Panc1 (cell line): Measurements from ENCODE around the gene KCNA10.

Experiments used
- TCF7L2 ChIP-seq: IDR thresholded peaks from 2 replicates; pipeline ENCODE4 v1.6.1; 2011; ENCODE audit warnings: mild to moderate bottlenecking, low read depth, low read length, inconsistent platforms
- TF ChIP-seq, protein P1 (sequence below): fragments of 450-650 bp; IDR thresholded peaks from 2 replicates; pipeline ENCODE4 v1.5.1; 2017; ENCODE audit warnings: mild to moderate bottlenecking
- TF ChIP-seq, protein P2 (sequence below), 2 experiments: IDR thresholded peaks; 2 replicates each; pipeline ENCODE4 v1.6.1; 2011 to 2012; ENCODE audit warnings: low read depth in 2 of 2, control low read depth in 1 of 2, low read length in 1 of 2, mild to moderate bottlenecking in 1 of 2, moderate library complexity in 1 of 2; ENCODE audit not compliant: insufficient read depth in 1 of 2

DNA sequence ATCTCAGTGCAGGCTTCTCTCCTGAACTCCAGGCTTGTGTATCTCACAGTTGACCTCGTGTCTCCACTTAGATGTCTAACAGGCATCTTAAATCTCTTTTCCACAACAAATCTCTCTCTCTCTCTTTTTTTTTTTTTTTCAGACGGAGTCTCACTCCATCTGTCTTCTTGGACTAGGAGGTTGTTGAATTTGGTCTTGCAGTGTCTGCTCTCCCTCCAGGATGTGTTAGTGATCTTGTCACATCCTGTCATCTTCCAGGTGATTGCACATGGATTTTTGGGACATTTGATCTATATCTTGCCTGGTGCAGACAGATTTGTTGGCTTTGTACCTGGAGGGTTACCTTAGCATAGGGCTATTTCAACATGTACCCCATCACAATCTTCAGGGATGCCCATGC, 26.5 kb upstream of the KCNA10 start:
- TF ChIP-seq, protein P1, sequence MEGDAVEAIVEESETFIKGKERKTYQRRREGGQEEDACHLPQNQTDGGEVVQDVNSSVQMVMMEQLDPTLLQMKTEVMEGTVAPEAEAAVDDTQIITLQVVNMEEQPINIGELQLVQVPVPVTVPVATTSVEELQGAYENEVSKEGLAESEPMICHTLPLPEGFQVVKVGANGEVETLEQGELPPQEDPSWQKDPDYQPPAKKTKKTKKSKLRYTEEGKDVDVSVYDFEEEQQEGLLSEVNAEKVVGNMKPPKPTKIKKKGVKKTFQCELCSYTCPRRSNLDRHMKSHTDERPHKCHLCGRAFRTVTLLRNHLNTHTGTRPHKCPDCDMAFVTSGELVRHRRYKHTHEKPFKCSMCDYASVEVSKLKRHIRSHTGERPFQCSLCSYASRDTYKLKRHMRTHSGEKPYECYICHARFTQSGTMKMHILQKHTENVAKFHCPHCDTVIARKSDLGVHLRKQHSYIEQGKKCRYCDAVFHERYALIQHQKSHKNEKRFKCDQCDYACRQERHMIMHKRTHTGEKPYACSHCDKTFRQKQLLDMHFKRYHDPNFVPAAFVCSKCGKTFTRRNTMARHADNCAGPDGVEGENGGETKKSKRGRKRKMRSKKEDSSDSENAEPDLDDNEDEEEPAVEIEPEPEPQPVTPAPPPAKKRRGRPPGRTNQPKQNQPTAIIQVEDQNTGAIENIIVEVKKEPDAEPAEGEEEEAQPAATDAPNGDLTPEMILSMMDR: no peak
- TF ChIP-seq, protein P2, sequence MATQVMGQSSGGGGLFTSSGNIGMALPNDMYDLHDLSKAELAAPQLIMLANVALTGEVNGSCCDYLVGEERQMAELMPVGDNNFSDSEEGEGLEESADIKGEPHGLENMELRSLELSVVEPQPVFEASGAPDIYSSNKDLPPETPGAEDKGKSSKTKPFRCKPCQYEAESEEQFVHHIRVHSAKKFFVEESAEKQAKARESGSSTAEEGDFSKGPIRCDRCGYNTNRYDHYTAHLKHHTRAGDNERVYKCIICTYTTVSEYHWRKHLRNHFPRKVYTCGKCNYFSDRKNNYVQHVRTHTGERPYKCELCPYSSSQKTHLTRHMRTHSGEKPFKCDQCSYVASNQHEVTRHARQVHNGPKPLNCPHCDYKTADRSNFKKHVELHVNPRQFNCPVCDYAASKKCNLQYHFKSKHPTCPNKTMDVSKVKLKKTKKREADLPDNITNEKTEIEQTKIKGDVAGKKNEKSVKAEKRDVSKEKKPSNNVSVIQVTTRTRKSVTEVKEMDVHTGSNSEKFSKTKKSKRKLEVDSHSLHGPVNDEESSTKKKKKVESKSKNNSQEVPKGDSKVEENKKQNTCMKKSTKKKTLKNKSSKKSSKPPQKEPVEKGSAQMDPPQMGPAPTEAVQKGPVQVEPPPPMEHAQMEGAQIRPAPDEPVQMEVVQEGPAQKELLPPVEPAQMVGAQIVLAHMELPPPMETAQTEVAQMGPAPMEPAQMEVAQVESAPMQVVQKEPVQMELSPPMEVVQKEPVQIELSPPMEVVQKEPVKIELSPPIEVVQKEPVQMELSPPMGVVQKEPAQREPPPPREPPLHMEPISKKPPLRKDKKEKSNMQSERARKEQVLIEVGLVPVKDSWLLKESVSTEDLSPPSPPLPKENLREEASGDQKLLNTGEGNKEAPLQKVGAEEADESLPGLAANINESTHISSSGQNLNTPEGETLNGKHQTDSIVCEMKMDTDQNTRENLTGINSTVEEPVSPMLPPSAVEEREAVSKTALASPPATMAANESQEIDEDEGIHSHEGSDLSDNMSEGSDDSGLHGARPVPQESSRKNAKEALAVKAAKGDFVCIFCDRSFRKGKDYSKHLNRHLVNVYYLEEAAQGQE (IDR thresholded peaks at IDR 0.05; ENCODE audit: insufficient read depth in 1 of 2, low read depth in 2 of 2, low read length in 1 of 2): no peak
- no peak for TF ChIP-seq TCF7L2
